ENCODE results near the gene SDHB. TPM values are rescaled to one million over a fixed set of nuclear protein-coding genes. Genes with fewer than 3 reads are reported as not detected.

The SDHB gene
- total RNA-seq, 4 donors from 2014 or later: 79.6 to 130 (median 86.3) TPM

- TF ChIP-seq POLR2A (IDR thresholded peaks at IDR 0.05) (no peak), CTCF (IDR thresholded peaks at IDR 0.05) (no peak), EP300 (IDR thresholded peaks at IDR 0.05) (no peak)
- no peaks in the 10 kb centered on the region for H3K9me3 ChIP-seq
- peak overlapping the region in 1 of 4 donors; percentile 23 for H3K27ac ChIP-seq
- peaks cover 0 to 19% (median 0%) of the 10 kb centered on the region in 4 donors for H3K4me1 ChIP-seq
- WGBS, 2 donors: 44% methylated on average over 2 of the region's 2 CpGs
- peaks cover 0 to 72% (median 20%) of the 10 kb centered on the region in 3 donors for H3K36me3 ChIP-seq
- no peak overlapping the region for H3K4me3 ChIP-seq
- DNase-seq (ENCODE audit: low spot score in 2 of 2): no peak
- H3K27me3 ChIP-seq: no peaks in the 10 kb centered on the region
Observed at GRCh38 chr1:17027900-17028299, 25.9 kb downstream of the SDHB start.

- Histone ChIP-seq H3K4me3 (no peak overlapping the region), H3K27me3 (no peaks in the 10 kb centered on the region), H3K27ac (peak overlapping the region in 1 of 4 donors; percentile 23), H3K9me3 (no peaks in the 10 kb centered on the region), H3K4me1 (peaks cover 0 to 19% (median 0%) of the 10 kb centered on the region in 4 donors), H3K36me3 (peaks cover 0 to 72% (median 20%) of the 10 kb centered on the region in 3 donors)
- WGBS, 2 donors: 47 to 57% methylated on average over 5 of the region's 5 CpGs
- peak in 1 of 2 donors; percentile 25 for DNase-seq (ENCODE audit: low spot score in 2 of 2)
- TF ChIP-seq POLR2A (IDR thresholded peaks at IDR 0.05) (no peak), EP300 (IDR thresholded peaks at IDR 0.05) (peak in 1 of 2 donors; percentile 32)
Observed at GRCh38 chr1:17027403-17027802, 26.4 kb downstream of the SDHB start.

- Histone ChIP-seq H3K36me3 (peaks cover 0 to 91% (median 42%) of the 10 kb centered on the region in 3 donors), H3K4me1 (peaks cover 0 to 19% (median 0%) of the 10 kb centered on the region in 4 donors), H3K9me3 (no peaks in the 10 kb centered on the region), H3K27me3 (no peaks in the 10 kb centered on the region), H3K27ac (no peak overlapping the region), H3K4me3 (no peak overlapping the region)
- WGBS, 2 donors: 80 to 86% methylated on average over 1 of the region's 1 CpG
- DNase-seq (ENCODE audit: low spot score in 2 of 2): no peak
- TF ChIP-seq EP300 (IDR thresholded peaks at IDR 0.05) (no peak), CTCF (IDR thresholded peaks at IDR 0.05) (no peak), POLR2A (IDR thresholded peaks at IDR 0.05) (no peak)
Observed at GRCh38 chr1:17024721-17025120, 29.1 kb downstream of the SDHB start.

- Histone ChIP-seq H3K36me3 (peaks cover 0 to 97% (median 50%) of the 10 kb centered on the region in 3 donors), H3K27ac (no peak overlapping the region), H3K4me3 (no peak overlapping the region), H3K4me1 (peaks cover 0 to 16% (median 0%) of the 10 kb centered on the region in 4 donors), H3K9me3 (no peaks in the 10 kb centered on the region), H3K27me3 (no peaks in the 10 kb centered on the region)
- TF ChIP-seq CTCF (IDR thresholded peaks at IDR 0.05) (no peak), EP300 (IDR thresholded peaks at IDR 0.05) (no peak), POLR2A (IDR thresholded peaks at IDR 0.05) (no peak)
- DNase-seq (ENCODE audit: low spot score in 2 of 2): no peak
- 63 to 72% methylated on average over 3 of the region's 3 CpGs for WGBS, 2 donors
Observed at GRCh38 chr1:17023573-17023972, 30.3 kb downstream of the SDHB start.

GRCh38 chr1:17023102-17023501 lies 30.7 kb downstream of the SDHB start:
- 46 to 63% methylated on average over 4 of the region's 4 CpGs for WGBS, 2 donors
- Histone ChIP-seq H3K36me3 (peaks cover 0 to 99% (median 50%) of the 10 kb centered on the region in 3 donors), H3K4me3 (no peak overlapping the region), H3K27me3 (no peaks in the 10 kb centered on the region), H3K27ac (no peak overlapping the region), H3K9me3 (no peaks in the 10 kb centered on the region), H3K4me1 (peaks cover 0 to 11% (median 0%) of the 10 kb centered on the region in 4 donors)
- DNase-seq (ENCODE audit: low spot score in 2 of 2): no peak
- TF ChIP-seq CTCF (IDR thresholded peaks at IDR 0.05): no peak
- no peak for TF ChIP-seq EP300 (IDR thresholded peaks at IDR 0.05)
- no peak for TF ChIP-seq POLR2A (IDR thresholded peaks at IDR 0.05)

Measured in tibial nerve (tissue), 4 donors.